Measurements from ENCODE around the gene NRM. TPM values are rescaled to one million over a fixed set of nuclear protein-coding genes. Genes with fewer than 3 reads are reported as not detected.

NRM gene
- total and polyA plus RNA-seq, 2 of the 13 experiments (the other 11 are each of a cell fraction or from before 2014, with no cell fraction given): 12.5 to 16.0 TPM

DNA sequence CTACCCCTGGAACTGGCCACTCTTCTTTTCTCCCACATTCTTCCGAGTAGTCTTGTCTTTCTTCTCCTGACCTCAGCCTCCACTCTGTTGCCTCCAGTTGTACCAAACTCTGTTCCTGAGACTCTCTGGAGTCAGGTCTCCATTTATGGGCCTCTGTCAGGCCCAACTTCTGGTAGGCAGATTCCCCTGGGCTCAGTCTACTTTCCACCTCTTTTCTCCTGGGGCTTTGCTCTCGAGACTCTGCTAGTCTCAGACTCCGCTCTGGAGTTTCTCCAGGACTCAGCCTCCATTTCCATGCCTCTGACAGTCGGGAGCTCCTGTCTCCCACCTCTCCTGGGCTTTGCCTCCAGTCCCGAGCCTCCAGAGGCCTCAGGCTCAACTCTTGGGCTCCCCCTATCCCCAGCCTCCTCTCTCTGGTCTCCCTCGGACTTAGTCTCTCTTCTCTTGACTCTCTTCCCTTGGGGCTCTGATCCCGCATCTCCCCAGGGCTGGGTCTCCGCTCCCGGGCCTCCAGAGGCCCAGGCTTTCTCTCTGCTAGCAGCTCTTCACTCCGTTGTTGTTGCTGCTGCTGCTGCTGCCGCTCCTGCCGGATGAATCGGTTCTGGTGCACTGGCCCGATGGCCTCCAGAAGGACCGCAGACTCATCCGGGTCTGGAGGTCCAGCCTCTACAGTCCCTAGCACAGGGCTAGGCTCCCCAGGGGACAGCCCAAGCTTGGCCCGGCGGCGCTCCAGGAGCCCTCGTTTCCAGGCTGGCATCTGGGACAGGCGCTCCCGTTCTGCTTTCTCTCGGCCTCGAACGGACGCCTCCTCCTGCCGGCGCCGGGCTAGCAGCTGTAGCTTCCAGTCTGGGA is 5.4 kb downstream of the NRM start (continued):
- peak; percentile 13 for TF ChIP-seq ZNF407 (CRISPR knock-in tag; IDR thresholded peaks at IDR 0.05; ENCODE audit: not compliant biosample characterization)
- no peak for TF ChIP-seq GPN1 (CRISPR knock-in tag; IDR thresholded peaks at IDR 0.05; ENCODE audit: borderline replicate concordance)
- TF ChIP-seq ZNF770 (CRISPR knock-in tag; IDR thresholded peaks at IDR 0.05): peak; percentile 91
- peak; percentile 10; the same call in 1 of the 2 replicates for TF ChIP-seq SP4 (CRISPR knock-in tag; IDR thresholded peaks at IDR 0.05)
- TF ChIP-seq ZNF263 (CRISPR knock-in tag; IDR thresholded peaks at IDR 0.05): peak; percentile 5; the same call in 1 of the 2 replicates
- TF ChIP-seq, protein P1, sequence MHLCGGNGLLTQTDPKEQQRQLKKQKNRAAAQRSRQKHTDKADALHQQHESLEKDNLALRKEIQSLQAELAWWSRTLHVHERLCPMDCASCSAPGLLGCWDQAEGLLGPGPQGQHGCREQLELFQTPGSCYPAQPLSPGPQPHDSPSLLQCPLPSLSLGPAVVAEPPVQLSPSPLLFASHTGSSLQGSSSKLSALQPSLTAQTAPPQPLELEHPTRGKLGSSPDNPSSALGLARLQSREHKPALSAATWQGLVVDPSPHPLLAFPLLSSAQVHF (CRISPR knock-in tag; IDR thresholded peaks at IDR 0.05): peak; percentile 42; the same call in 1 of the 2 replicates

All from HepG2 (cell line).